HPDE6-E6E7 (cell line): ENCODE data around the gene PHLDB3.
"Not testable (repeated sequence)": the region's sequence is repeated elsewhere in the genome, so short reads cannot be mapped to it uniquely, and the experiment has no call there.

Experiments used
- DNase-seq: peaks from one replicate; pipeline ENCODE4 v3.0.0; 2011; ENCODE audit warnings: missing footprints; ENCODE audit errors: extremely low spot score

The PHLDB3 gene

DNA sequence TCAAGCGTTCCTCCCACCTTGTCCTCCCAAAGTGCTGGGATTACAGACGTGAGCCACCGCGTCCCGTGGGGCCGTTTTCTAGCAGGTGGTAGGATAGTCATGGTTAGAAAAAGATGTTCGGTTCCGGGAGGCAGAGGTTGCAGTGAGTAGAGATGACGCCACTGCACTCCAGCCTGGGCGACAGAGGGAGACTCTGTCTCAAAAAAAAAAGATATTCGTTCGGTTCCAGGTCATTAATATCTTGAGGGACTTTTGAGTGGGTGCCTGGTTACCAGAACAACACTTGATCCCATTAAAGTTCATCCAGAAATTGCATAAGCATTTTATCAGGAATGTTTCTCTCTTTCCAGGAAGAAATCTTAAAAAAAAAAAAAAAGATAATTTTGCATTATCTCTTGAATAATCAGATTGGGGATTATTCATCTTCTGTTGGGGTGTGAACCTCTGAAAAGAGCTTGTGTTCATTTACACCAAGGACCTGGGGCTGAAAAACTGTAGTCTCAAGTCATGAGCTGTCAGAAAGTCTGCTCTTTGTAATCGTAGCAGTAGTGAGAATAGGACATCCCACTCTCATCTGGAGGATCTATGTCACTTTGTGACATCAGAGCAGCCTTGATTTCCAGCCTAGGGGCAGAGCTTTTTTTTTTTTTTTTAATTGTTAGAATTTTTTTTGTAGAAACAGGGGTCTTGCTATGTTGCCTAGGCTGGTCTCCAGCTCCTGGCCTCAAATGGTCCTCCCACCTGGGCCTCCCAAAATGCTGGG lies 23.5 kb upstream of the PHLDB3 start:
- DNase-seq = no peak

DNA sequence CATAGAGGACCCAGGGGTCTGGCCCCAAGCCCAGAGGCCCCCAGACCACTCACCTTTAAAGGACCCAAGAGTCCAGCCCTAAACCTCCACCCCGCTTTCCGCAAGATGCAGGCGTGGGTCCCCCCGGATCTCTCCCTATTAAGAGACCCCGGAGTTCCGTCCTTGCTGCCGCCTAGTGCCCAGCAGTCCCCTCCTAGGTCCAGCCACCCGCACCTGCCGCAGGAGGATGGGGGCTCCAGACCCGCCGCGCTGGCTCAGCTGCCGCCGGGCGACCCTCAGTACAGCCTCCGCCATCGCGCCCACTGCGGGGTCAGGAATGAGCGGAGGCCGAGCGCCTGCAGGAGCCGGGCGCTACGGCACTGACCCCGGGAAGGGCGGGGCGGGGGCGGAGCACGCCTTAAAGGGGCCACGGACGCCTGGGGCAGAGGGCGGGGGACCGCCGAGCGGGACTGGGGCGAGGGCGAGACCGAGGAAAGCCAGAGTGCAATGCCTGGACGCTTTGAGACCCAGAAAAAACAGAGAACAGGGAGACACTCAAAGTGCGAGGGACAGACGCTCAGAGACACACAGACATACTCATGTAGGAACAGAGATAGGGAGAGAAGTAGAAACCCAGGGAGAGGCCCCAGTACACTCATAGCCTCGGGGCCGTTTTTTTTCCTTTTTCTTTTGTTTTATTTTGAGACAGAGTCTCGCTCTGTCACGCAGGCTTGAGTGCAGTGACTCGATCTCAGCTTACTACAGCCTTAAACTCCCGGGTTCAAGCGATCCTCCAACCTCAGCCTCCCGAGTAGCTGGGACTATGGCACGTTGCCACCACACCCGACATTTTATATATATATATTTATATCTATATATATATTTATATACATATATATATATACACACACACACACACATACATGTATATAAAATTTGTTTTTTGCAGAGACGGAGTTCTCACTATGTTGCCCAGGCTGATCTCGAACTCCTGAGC lies 22.6 kb upstream of the PHLDB3 start, which contains the start of gene ETHE1:
TSS of gene ETHE1 (minus strand) at position 318 of the 976 bp plus-strand sequence. CDS start at position 294, 24 bp downstream.
- DNase-seq = peak; percentile 45

DNA sequence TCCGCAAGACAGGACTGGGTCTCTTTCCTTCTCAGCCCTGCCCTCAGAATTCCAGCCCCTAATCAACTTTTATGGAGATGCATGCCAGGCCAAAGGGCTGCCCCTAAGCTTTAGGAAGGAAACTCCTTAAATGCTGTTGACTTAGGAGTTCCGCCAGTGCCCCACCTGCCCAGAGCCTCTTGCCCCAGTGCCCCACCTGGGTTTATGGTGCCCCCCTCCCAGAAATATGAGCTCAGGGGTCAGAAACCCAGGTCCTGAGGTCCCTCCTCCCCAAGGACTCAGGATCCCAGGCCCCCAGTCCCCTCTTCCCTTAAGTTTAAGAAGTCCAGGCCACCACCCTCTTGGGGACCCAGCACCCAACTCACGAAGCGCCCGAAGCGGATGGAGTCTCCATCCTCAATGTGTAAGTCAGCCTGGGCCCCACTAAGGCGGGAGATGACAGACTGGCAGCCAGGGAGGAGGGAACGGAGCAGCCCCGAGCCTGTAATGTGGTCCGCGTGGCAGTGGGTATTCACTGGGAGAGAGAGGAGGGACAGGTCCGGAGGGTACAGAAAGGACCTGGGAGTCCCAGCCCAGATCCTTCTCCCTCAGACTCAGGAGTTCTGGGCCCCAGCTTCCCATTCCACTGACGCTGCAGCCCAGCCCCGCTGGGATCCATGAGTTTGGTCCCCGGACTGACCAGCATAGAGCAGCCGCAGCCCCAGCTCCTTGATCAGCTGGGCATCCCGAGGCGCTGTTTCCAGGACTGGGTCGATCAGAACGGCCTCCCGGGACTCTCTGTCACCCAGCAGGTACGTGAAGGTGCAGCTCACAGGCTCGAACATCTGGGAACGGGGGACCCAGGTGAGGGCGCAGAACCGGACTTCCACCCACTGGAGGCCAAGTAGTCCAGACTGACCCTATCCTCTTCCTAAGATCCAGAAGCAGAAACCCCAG lies 21.6 kb upstream of the PHLDB3 start:
- peak; percentile 40 for DNase-seq

DNA sequence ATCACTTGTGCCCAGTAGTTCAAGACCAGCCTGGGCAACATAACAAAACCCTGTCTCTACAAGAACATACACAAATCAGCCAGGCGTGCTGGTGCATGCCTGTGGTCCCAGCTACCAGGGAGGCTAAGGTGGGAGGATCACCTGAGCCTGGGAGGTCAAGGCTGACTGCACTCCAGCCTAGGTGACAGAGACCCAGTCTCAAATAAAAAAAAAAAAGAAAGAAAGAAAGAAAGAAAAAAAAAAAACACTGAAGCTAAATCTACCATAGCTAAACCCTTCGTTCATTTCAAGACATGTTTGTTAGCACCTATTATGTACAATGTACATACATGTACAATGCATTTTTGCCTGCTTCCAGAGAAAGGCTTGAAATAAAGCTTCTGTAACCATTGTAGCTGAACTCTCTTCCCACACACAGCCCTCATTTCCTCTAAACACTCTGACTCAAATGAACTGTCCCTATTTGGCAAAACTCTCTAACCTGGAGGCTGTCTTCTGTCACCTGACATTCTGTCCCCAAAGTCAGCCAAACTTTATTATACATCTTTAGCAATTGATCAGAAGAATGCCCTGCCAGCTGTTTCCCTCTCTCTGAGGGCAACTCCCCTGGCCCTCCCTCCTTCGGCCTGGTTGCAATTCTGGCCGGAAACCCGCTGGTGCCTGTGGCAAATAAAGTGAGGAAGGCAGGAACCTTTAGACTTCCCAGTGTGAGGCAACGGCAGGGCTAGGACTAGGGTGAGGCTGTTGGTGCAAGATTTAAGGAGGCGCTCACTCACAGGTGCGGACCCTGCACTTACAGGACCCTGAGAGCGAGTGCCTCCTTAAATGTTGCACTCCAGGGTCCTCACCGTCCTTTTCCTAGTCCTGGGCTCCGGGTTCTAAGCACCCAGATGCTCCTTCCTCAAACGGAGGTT lies 20.6 kb upstream of the PHLDB3 start:
- peak; percentile 62 for DNase-seq

DNA sequence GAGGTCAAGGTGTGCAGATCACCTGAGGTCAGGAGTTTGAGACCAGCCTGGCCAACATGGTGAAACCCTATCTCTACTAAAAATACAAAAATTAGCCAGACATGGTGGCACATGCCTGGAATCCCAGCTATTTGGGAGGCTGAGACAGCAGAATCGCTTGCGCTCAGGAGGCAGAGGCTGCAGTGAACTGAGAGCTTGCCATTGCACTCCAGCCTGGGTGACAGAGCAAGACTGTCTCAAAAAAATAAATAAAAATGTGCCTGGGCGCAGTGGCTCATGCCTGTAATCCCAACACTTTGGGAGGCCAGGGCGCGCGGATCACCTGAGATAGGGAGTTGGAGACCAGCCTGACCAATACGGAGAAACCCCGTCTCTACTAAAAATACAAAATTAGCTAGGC lies 19.1 kb upstream of the PHLDB3 start:
- not testable (repeated sequence) for DNase-seq

DNA sequence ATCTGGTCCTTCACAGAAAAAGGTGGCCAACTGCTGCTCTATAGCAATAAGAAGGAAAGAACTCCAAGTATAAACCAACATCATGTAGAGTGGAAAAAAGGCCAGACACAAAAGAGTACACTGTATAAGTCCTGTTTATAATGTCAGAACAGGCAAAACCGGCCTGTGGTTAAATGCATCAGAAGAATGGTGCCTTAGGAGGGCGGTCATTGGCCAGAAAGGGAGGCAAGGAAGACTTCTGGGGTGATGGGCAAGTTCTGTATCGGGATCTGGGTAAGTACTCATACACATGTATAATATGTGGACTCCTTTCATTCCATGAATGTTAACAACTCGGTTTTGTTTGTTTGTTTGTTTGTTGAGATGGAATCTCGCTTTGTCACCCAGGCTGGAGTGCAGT lies 18.4 kb upstream of the PHLDB3 start:
- DNase-seq = no peak

DNA sequence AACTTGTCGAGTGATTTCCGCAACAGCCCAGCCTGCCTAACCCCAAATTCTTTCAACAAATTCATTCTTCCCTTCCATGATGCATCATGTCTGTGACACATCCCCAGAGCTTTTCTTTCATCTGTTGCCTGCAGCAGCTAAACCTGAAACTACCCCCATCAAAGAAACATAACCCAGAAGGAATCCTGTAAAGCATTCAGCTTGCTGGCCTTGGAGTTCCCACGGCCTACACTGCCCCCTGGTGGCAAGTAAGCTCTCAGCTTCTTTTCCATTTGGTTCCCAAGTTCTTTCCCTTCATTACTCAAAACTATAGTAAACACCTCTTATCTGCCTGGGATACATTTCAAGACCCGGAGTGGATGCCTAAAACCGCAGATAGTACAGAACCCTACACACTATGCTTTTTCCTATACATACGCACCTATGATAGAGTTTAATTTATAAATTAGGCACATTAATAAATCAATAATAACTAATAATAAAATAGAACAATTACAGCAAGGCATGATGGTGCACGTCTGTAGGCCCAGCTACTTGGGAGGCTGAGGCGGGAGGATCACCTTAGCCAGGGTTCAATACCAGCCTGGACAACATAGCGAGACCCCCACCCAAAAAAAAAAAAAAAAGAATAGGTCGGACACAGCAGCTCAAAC lies 15.0 kb upstream of the PHLDB3 start:
- DNase-seq = peak; percentile 92

DNA sequence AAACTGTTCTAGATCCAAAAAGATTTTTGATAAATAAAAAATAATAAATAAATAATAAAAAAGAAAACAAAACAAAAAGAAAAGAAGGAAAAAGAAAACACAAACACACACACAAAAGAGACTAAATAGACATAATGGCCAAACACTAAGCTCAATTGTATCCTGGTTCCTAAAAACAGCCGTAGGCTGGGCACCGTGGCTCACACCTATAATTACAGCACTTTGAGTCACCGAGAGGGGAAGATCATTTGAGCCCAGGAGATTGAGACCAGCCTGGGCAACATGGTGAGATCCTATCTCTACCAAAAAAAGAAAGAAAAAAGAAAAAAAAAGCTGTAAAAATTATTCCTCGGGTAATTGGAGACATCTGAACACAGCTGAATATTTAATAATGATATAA lies 13.5 kb upstream of the PHLDB3 start:
- no peak for DNase-seq

DNA sequence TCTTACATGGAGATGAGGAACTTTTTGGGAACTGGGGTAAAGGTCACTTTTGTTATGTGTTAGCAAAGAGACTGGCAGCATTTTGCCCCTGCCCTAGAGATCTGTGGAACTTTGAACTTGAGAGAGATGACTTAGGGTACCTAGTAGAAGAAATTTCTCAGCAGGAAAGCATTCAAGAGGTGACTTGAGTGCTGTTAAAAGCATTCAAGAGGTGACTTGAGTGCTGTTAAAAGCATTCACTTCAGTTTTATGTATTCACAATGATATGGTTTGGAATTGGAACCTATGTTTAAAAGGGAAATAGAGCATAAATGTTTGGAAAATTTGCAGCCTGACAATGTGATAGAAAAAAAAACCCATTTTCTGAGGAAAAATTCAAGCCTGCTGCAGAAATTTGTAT lies 7.9 kb upstream of the PHLDB3 start:
- not testable (repeated sequence) for DNase-seq

DNA sequence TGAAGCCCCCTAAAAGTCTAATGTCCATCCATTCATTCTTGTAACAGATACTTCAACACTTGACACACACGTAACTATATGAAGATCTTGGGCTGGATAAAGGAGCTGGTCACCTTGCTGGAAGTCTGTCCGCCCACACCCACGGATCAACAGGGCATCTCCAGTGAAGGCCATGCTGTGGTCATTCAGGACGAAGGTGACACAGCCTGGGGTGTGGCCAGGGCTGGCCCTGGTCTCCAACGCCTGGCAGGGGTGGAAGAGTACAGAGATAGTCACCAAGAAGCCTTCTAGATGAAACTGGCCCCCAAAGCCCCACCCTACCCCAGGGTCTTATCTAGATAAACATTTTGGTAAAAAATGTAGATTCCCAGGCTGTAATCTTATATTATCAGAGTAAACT lies 6.8 kb upstream of the PHLDB3 start:
- no peak for DNase-seq

DNA sequence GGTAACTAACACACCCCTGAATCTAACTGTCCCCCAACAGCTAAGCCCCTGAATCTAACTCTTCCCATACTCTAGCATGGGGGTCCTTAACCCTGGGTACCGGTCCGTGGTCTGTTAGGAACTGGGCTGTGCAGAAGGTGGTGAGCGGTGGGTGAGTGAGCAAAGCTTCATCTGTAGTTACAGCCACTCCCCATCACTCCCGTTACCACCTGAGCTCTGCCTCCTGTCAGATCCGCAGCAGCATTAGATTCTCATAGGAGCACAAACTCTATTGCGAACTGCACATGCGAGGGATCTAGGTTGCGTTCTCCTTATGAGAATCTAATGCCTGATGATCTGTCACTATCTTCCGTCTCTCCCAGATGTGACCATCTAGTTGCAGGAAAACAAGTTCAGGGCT lies 6.2 kb upstream of the PHLDB3 start:
- DNase-seq = no peak

DNA sequence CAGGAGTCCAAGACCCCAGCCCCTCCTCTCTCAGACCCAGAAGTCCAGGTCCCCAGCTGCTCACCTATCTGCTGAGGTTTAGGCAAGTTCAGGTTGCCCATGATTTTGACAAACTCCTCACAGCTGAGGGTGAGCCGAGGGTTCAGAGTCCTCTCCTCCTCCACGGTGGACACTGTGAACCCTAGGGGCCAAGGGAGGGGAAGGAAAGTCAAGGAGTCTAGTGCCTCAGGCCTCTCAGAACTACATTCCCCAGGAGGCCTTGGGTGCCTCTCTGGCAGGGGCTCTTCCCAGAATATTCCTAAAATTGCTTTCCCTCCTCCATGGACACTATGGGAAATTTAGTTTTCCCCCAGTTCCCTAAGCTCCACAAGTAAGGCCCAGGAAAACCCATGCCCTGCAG lies 3.3 kb upstream of the PHLDB3 start:
- no peak for DNase-seq

DNA sequence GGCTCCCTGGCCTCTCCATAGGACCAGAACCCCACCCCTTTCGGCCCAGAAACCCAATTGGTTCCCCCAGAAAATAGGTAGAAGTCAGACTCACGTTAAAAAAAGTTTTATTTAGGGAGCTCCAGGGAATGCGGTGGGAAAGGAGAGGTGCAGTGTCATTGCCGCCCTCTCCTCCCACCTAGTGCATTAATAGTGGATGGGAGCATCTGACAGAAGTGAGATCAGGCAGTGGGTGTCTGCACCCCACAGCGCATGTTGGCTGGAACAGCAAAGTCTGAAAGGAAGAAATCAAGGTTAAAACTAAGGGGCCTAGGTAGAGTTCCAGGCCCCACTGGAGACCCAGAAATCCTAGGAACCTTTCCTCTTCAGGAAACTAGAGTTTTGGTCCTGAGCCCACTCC lies 2.1 kb upstream of the PHLDB3 start:
- DNase-seq = no peak

DNA sequence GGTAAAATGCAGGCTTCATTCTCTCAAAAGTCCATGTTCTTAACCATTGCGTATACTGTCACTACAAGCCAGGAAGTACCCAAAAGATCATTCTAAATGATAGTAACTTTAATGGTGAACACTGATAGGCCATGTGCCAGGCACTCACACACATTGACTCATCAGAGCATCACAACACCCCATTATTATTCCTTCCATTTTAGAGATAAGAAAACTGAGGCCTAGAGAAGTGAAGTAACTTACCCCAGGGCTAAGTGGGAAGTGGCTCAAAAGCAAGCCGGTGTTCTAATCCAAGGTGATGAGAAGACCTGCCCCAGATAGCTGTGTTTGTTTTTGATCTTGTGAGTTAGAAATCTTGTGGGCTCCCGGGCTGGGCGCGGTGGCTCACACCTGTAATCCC lies 1.4 kb upstream of the PHLDB3 start:
- no peak for DNase-seq

DNA sequence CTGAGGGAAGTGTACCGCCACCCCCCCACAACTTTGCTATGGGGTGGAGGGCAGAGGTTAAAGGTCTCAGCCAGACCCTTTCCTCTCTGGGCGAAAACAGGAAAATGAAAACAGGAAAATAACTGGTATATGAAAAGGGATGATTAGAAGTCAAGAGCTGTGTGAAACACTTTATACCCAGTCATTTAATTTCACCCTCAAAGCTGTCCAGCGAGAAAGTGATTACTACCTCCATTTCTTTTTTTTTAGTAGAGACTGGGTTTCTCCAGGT lies 575 bp upstream of the PHLDB3 start:
- no peak for DNase-seq

DNA sequence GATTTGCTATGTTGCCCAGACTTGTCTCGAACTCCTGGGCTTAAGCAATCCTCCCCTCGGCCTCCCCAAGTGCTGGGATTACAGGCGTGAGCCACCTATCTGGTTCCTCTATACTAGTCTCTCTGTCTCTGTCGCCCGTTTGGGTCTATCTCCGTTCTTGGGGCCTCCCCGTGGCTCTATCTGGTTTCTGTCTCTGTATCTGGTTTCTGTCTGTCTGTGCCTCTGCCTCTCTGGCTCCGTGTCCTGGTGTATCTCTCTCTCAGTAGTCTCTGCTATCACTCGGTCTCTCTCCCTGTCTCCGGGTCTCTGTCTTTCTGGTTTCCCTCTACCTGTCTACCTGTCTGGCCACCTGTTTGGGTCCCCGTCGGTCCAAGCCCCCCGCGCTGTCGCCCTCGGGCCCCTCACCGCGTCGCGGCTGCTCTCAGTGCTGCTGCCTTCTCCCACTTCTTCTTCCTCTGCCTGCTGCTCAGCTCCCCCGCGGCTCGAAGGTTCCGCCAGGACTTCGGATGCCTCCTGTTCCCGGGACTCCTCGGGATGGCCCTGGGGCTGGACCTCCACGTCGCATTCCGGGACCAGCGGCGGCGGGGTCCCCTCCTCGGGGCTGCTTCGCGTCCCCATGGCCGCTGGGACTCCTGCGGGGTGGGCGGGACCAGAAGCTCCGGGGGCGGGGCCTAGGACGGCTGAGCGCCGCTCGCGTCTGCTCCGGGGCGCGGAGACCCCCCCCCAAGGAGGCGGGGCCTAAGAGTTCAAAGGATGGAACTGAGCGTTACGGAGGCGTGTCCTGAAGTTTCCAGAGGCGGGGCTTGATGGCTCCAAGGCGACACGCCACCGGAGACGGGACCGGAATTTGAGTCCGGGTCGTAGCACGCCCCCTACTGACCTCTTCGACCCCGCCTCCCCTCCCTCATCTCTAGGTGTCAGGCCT lies 783 bp downstream of the PHLDB3 start:
- DNase-seq = peak; percentile 90

DNA sequence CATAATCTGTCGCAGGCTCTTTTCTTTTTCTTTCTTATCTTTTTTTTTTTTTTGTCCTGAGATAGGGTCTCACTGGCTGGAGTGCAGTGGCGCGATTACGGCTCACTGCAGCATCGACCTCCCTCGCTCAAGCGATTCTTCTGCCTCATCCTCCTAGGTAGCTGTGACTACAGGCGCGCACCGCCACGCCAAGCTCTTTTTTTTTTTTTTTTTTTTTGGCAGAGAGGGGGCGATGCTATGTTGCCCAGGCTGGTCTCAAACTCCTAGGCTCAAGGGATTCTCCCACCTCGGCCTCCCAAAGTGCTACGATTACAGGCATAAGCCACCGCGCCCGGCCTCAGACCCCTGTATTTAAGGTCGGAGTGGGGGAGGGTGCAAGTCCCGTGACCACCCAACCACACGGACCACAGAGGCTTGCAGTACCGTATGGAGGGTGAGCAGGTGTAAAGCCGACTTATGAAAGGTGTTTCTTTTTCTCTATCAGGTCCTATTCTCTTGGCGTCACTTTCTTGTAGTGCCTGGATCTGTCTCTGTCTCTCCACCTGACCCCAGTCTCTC lies 2.0 kb downstream of the PHLDB3 start:
- no peak for DNase-seq

DNA sequence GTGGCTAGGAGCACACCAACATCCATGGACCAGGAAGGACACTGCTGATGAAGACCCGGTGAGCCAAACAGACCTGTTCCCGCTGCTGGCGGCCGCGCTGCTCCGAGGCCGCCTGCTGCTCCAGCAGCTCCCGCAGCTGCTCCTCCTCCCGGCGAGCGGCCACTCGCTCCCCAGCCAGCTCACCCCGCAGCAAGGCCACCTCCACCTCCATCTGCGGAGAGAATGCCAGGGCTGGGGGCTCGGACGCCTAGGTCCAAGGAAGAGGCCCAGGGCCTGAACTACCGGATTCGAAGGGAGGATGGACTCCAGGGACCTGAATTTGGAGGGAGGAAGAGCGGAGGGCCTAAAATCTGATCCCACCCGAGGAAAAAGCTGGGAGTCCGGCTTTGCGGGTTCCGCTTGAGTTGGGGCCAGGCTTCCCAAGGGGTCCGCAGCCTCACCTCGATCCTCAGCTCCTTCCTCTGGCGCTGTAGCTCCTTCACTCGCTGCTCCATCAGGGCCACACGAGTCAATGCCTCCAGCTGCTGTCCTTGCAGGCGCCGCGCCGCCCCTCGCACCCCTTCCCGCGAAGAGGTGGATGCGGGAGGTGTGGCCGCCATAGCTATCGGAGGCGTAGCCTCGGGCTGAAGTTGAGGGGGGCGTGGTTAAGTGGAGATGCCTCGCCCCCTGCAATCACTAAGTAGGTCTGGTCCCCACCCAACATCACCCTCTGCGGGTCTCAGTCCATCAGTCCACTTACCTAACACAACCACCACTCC lies 2.7 kb downstream of the PHLDB3 start:
- no peak for DNase-seq
